Panc1 (cell line): ENCODE data around the gene SCLT1. TPM values are rescaled to one million over a fixed set of nuclear protein-coding genes. Genes with fewer than 3 reads are reported as not detected.

Experiments
- ATAC-seq: fragments of 200-7000 bp; cut with Tn5 transposase; 2 replicates; pipeline ENCODE4 v1.9.1; 2020; ENCODE audit warnings: mild to moderate bottlenecking, moderate library complexity
- BruUV-seq: library from RNA; stranded (reverse); fragments of 400-500 nt; replicated peaks from 2 replicates; lab custom pipeline; 2021; lab: Mats Ljungman, UMichigan
- CTCF ChIA-PET: fragments of 300-600 bp; sonication (Branson Sonifier 250); formaldehyde crosslinking; loops from one replicate; lab custom pipeline; 2022; ENCODE audit warnings: antibody characterized with exemption; lab: Charles Lee
- POLR2A ChIA-PET: fragments of 300-600 bp; sonication (Branson Sonifier 250); formaldehyde crosslinking; loops from one replicate; lab custom pipeline; 2022; ENCODE audit warnings: antibody characterized with exemption; lab: Charles Lee
- DNase-seq: peaks from one replicate; pipeline ENCODE4 v3.0.0-alpha.2; 2010; ENCODE audit warnings: low read depth, low spot score
- H3K27ac ChIP-seq: 2 replicates; pipeline ENCODE4 v1.5.1; 2011; ENCODE audit warnings: mild to moderate bottlenecking, low read length, inconsistent platforms
- H3K27me3 ChIP-seq: fragments of 200-500 bp; sonication (Bioruptor generic); 2 replicates; pipeline ENCODE4 v1.6.0; 2014; ENCODE audit warnings: low read length, inconsistent platforms; ENCODE audit not compliant: control insufficient read depth, insufficient read depth
- H3K36me3 ChIP-seq: fragments of 200-500 bp; sonication (Bioruptor generic); 2 replicates; pipeline ENCODE4 v1.5.1; 2014; ENCODE audit warnings: inconsistent platforms, mild to moderate bottlenecking, low read length, moderate library complexity; ENCODE audit not compliant: control insufficient read depth, insufficient read depth
- H3K4me1 ChIP-seq: 2 replicates; pipeline ENCODE4 v1.5.1; 2011; ENCODE audit warnings: inconsistent platforms, mild to moderate bottlenecking, low read length, moderate library complexity; ENCODE audit not compliant: control insufficient read depth, insufficient read depth
- H3K4me3 ChIP-seq, 2 experiments: 2 replicates each; pipeline ENCODE4 v1.5.1; 2011 to 2012; ENCODE audit warnings: low read depth in 2 of 2, low read length in 2 of 2, mild to moderate bottlenecking in 2 of 2, inconsistent platforms in 1 of 2, moderate library complexity in 1 of 2
- H3K9me3 ChIP-seq: fragments of 200-500 bp; sonication (Bioruptor generic); 2 replicates; pipeline ENCODE4 v1.5.1; 2014; ENCODE audit warnings: low read depth, mild to moderate bottlenecking, inconsistent platforms, low read length, moderate library complexity; ENCODE audit not compliant: control insufficient read depth, insufficient read depth
- POLR2AphosphoS5 ChIP-seq: IDR thresholded peaks from 2 replicates; pipeline ENCODE4 v1.6.1; 2012; ENCODE audit warnings: mild to moderate bottlenecking, low read depth, low read length, moderate library complexity
- SIN3A ChIP-seq: IDR thresholded peaks from 2 replicates; pipeline ENCODE4 v1.6.1; 2012; ENCODE audit warnings: low read depth, mild to moderate bottlenecking, low read length, moderate library complexity, borderline replicate concordance; ENCODE audit not compliant: insufficient read depth
- TCF7L2 ChIP-seq: IDR thresholded peaks from 2 replicates; pipeline ENCODE4 v1.6.1; 2011; ENCODE audit warnings: mild to moderate bottlenecking, low read depth, low read length, inconsistent platforms
- in situ Hi-C: cut with HindIII; loops from 2 replicates; pipeline ENCODE4 v1.10.0; 2016; ENCODE audit warnings: low sequenced_read_pairs, low pct_unique_long_range_greater_than_20kb
- intact Hi-C: fragments of 100-400 bp; cut with micrococcal nuclease; formaldehyde crosslinking; loops from one replicate; pipeline ENCODE4 v1.10.0; 2022; ENCODE audit not compliant: unreplicated experiment
- total RNA-seq: library from RNA; stranded (reverse); gene quantifications from one replicate; pipeline ENCODE4 v1.2.1, GENCODE V29; 2021; ENCODE audit not compliant: unreplicated experiment
- TF ChIP-seq, protein P1 (sequence below): fragments of 450-650 bp; IDR thresholded peaks from 2 replicates; pipeline ENCODE4 v1.5.1; 2017; ENCODE audit warnings: mild to moderate bottlenecking
- TF ChIP-seq, protein P2 (sequence below), 2 experiments: IDR thresholded peaks; 2 replicates each; pipeline ENCODE4 v1.6.1; 2011 to 2012; ENCODE audit warnings: low read depth in 2 of 2, control low read depth in 1 of 2, low read length in 1 of 2, mild to moderate bottlenecking in 1 of 2, moderate library complexity in 1 of 2; ENCODE audit not compliant: insufficient read depth in 1 of 2

SCLT1 gene
- total RNA-seq, 1 experiment from 2014 or later, result 9.7 TPM

DNA sequence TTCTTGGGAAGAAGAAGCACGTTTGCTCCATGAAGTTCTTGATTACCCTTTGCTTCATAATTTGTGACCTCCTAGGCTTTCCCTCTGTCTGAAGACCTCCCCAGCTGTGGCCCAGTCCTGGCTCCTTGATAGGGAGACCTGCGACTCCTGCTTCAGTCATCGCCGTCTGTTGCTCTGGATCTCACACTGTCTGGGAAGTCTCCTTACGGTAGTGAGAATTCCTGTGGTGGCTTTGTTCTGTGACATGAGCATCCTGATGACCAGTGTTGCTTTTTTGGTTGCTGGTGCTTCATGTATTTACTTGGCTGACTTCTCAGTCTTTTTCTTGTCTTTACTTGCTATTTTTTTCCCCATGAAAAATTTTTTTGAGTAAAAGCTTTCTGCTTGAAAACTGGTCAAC, 239.6 kb downstream of the SCLT1 start:
- Histone ChIP-seq H3K9me3 (no peaks in the 10 kb centered on the region), H3K4me1 (no peaks in the 10 kb centered on the region), H3K27me3 (no peaks in the 10 kb centered on the region), H3K4me3 (no peak overlapping the region), H3K27ac (no peak overlapping the region), H3K36me3 (peaks cover 10% of the 10 kb centered on the region; the same call in 1 of the 2 replicates)
- ATAC-seq, result no peak
- CTCF ChIA-PET, result no interaction called here
- no peak for DNase-seq
- intact Hi-C loops (no loop called here), in situ Hi-C loops (no loop called here)
- POLR2A ChIA-PET, result no interaction called here
- TF ChIP-seq, protein P1, sequence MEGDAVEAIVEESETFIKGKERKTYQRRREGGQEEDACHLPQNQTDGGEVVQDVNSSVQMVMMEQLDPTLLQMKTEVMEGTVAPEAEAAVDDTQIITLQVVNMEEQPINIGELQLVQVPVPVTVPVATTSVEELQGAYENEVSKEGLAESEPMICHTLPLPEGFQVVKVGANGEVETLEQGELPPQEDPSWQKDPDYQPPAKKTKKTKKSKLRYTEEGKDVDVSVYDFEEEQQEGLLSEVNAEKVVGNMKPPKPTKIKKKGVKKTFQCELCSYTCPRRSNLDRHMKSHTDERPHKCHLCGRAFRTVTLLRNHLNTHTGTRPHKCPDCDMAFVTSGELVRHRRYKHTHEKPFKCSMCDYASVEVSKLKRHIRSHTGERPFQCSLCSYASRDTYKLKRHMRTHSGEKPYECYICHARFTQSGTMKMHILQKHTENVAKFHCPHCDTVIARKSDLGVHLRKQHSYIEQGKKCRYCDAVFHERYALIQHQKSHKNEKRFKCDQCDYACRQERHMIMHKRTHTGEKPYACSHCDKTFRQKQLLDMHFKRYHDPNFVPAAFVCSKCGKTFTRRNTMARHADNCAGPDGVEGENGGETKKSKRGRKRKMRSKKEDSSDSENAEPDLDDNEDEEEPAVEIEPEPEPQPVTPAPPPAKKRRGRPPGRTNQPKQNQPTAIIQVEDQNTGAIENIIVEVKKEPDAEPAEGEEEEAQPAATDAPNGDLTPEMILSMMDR, result no peak
- TF ChIP-seq, protein P2, sequence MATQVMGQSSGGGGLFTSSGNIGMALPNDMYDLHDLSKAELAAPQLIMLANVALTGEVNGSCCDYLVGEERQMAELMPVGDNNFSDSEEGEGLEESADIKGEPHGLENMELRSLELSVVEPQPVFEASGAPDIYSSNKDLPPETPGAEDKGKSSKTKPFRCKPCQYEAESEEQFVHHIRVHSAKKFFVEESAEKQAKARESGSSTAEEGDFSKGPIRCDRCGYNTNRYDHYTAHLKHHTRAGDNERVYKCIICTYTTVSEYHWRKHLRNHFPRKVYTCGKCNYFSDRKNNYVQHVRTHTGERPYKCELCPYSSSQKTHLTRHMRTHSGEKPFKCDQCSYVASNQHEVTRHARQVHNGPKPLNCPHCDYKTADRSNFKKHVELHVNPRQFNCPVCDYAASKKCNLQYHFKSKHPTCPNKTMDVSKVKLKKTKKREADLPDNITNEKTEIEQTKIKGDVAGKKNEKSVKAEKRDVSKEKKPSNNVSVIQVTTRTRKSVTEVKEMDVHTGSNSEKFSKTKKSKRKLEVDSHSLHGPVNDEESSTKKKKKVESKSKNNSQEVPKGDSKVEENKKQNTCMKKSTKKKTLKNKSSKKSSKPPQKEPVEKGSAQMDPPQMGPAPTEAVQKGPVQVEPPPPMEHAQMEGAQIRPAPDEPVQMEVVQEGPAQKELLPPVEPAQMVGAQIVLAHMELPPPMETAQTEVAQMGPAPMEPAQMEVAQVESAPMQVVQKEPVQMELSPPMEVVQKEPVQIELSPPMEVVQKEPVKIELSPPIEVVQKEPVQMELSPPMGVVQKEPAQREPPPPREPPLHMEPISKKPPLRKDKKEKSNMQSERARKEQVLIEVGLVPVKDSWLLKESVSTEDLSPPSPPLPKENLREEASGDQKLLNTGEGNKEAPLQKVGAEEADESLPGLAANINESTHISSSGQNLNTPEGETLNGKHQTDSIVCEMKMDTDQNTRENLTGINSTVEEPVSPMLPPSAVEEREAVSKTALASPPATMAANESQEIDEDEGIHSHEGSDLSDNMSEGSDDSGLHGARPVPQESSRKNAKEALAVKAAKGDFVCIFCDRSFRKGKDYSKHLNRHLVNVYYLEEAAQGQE (IDR thresholded peaks at IDR 0.05; ENCODE audit: insufficient read depth in 1 of 2, low read depth in 2 of 2, low read length in 1 of 2), result no peak
- no peak for TF ChIP-seq POLR2AphosphoS5
- TF ChIP-seq SIN3A, result no peak
- TF ChIP-seq TCF7L2, result no peak
- no TSS peak for BruUV-seq

- no peak for ATAC-seq
- in situ Hi-C loops (no loop called here), intact Hi-C loops (no loop called here)
- Histone ChIP-seq H3K27ac (no peak overlapping the region), H3K27me3 (no peaks in the 10 kb centered on the region), H3K4me1 (no peaks in the 10 kb centered on the region), H3K36me3 (peaks cover 10% of the 10 kb centered on the region; the same call in 1 of the 2 replicates), H3K4me3 (no peak overlapping the region), H3K9me3 (no peaks in the 10 kb centered on the region)
- ChIA-PET CTCF (no interaction called here), POLR2A (no interaction called here)
- BruUV-seq, result no TSS peak
- no peak for TF ChIP-seq SIN3A
- TF ChIP-seq POLR2AphosphoS5, result no peak
- TF ChIP-seq, protein P2 (IDR thresholded peaks at IDR 0.05; ENCODE audit: insufficient read depth in 1 of 2, low read depth in 2 of 2, low read length in 1 of 2), result no peak
- no peak for TF ChIP-seq TCF7L2
- TF ChIP-seq, protein P1, result no peak
- DNase-seq, result no peak
Observed at GRCh38 chr4:128850252-128850651, 243.1 kb downstream of the SCLT1 start.
